ENCODE measurements around the gene RDH16.
"Not testable (repeated sequence)": the region's sequence is repeated elsewhere in the genome, so short reads cannot be mapped to it uniquely, and the experiment has no call there.

RDH16 gene

GRCh38 chr12:56988207-56988739, 30.9 kb upstream of the RDH16 start:
- DNase-seq = no peak

GRCh38 chr12:56987551-56988053, 30.2 kb upstream of the RDH16 start:
- no peak for DNase-seq

DNA sequence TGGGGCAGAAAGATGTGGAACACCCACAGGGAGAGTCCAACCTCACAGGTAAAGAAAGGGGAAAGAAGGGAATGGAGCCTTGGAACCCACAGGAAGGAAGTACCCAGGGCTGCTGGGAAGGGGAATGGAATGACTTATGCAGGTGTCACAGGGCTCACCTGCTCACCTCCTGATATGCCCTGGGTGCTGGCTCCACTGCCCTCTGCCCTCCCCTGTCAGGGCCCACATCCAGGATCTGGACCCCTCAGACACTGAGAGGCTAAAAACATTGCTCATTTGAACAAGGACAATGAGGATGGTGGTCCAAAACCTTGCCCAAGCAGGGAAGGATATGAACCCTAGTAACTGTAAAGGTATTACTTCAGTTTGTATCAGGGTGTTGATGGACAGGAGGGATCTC, 29.6 kb upstream of the RDH16 start:
- DNase-seq = no peak

GRCh38 chr12:56985714-56986113, 28.3 kb upstream of the RDH16 start:
- not testable (repeated sequence) for DNase-seq

GRCh38 chr12:56983386-56983785, 26.0 kb upstream of the RDH16 start:
- DNase-seq = no peak

- DNase-seq = not testable (repeated sequence)
Measured at GRCh38 chr12:56982578-56983236, 25.3 kb upstream of the RDH16 start.

GRCh38 chr12:56980941-56981530, 23.6 kb upstream of the RDH16 start:
- no peak for DNase-seq

- DNase-seq = no peak
Measured at GRCh38 chr12:56980268-56980667, 22.9 kb upstream of the RDH16 start.

DNA sequence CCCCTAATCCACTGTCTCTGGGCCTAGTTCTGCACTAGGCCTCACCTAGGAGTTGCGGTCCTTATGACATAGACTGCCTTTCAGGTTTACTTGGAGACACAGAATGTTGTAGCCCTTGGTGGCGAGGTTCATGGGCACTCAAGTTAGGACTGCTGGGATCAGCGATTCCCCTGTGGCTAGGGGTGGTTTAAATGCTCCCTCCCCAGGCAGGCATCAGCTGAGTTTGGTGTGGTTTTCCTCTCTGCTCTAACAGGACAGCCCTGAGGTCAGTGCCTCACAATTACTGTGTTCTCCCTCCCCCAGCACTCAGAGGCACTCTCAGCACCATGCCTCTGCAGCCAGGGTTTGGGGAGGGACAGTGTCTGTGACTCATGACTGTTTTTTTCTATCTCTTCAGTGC, 22.2 kb upstream of the RDH16 start:
- no peak for DNase-seq

DNA sequence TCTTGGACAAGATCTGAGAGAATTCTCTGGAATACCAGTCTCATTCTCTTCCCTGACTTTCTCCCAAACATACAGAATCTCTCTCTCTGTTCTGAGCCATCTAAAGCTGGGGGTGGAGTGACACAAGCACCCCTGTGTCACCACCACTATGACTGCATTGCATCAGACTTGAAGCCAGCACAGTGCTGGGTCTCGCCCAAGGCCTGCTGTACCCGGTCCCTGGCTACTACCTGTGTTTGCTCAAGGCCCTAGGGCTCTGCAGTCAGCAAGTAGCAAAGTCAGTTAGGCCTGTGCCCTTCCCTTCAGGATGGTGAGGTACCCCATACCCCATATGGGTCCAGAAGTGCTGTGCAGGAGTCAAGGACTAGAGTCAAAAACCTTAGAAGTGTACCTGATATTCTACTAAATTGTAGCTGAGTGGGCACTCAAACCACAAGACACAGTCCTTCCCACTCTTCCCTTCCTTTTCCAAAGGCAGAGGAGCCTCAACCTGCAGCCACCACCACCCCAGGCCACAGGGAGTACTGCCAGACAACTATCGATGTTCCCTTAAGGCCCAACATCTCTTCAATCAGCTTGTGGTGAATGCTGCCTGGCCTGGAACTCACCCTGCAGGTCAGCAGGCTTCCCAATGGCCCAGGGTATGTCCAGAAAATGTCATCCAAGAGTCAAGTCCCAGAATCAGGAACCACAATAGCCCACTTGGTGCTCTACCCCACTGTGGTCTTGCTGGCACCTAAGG, 21.2 kb upstream of the RDH16 start:
- no peak for DNase-seq

GRCh38 chr12:56977361-56977760, 20.0 kb upstream of the RDH16 start:
- DNase-seq = not testable (repeated sequence)

GRCh38 chr12:56974224-56974623, 16.8 kb upstream of the RDH16 start:
- not testable (repeated sequence) for DNase-seq

- not testable (repeated sequence) for DNase-seq
Measured at GRCh38 chr12:56968910-56969309, 11.5 kb upstream of the RDH16 start.

GRCh38 chr12:56965997-56966642, 8.7 kb upstream of the RDH16 start:
- not testable (repeated sequence) for DNase-seq

- DNase-seq = not testable (repeated sequence)
Measured at GRCh38 chr12:56965124-56965523, 7.7 kb upstream of the RDH16 start.

DNA sequence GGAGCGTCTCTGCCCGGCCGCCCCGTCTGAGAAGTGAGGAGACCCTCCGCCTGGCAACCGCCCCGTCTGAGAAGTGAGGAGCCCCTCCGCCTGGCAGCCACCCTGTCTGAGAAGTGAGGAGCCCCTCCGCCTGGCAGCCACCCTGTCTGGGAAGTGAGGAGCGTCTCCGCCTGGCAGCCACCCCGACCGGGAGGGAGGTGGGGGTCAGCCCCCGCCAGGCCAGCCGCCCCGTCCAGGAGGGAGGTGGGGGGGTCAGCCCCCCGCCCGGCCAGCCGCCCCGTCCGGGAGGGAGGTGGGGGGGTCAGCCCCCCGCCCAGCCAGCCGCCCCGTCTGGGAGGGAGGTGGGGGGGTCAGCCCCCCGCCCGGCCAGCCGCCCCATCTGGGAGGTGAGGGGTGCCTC, 6.1 kb upstream of the RDH16 start:
- not testable (repeated sequence) for DNase-seq

GRCh38 chr12:56962247-56962646, 4.8 kb upstream of the RDH16 start:
- DNase-seq = not testable (repeated sequence)

GRCh38 chr12:56958422-56958821, 1.0 kb upstream of the RDH16 start:
- DNase-seq = no peak

DNA sequence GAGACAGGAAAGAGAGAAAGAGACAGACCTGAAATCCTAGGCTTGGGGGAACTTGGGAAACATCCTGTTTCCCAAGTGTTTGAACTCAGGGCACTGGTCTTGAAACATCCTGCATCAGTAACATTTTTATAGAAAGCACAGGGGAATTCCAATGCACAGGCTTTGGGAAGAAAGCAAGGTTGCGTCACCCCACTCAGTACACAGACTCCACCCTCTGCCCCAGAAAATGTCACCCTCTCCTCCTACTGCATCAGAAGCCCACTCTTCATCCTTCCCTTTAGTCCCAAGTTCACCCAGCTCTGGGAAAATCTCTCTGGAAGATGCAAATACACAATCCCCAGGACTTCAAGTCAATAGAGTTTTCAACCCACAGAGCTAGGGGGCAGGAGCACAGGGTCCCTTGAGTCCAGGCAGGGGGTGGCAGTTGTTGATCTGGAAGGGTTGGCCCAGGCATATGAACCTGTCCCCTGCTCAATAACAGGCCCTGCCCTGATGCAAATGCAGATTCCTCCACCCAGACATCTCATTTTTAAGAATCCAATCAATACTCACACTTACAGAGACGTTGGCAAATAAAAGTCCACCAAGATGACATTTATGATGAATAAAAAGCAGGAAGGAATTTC, 1.7 kb downstream of the RDH16 start:
- DNase-seq = no peak

DNA sequence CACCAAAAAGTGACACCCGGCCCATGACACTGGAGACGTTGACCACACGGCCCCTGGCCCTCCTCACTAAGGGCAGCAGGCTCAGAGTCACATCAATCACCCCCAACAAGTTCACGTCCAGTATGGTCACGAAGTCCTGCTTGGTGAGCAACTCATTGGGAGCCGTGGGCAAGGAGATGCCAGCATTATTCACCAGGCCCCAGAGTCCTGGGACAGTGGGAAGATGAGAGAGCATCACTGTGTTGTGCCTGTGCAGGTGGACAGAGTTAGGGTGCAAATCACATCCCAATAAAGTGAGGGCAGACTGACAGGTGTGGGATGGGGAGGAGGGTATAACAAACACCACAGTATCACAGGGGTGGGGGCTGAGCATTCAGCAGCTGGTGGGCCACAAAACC, 2.5 kb downstream of the RDH16 start:
- no peak for DNase-seq

GRCh38 chr12:56954057-56954957, 3.1 kb downstream of the RDH16 start:
- DNase-seq = no peak

DNA sequence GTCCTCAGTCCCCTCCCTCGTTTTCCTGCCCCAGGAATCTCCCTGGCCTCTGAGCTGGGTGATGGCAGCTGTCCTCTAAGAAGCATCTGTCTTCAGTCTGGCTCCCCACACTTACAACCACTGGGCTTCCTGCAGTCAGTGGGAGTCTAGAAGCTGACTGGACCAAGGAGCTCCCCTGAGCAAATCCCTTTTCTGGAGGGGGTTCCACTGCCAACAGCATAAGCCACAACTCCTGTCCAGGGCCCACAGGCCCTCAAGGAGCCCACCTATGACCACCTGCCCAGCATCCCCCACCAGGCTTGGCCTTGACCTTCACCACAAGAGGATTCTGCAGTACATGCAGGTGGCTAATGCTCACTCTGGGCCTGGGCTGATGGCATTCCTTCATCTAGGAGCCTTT, 4.1 kb downstream of the RDH16 start:
- no peak for DNase-seq

All from cortex of kidney (tissue), 1 donor.